Fibroblast of villous mesenchyme (primary cell): ENCODE measurements around the gene PTPN3. TPM values are rescaled to one million over a fixed set of nuclear protein-coding genes. Genes with fewer than 3 reads are reported as not detected.

Experiments used
- DNase-seq: peaks from one replicate; pipeline ENCODE4 v3.0.0-alpha.2; 2010; ENCODE audit warnings: low read depth
- H3K4me3 ChIP-seq: 2 replicates; pipeline ENCODE4 v1.5.1; 2011; ENCODE audit warnings: low read depth, mild to moderate bottlenecking, low read length
- CTCF ChIP-seq: IDR thresholded peaks from 2 replicates; pipeline ENCODE4 v1.5.1; 2012; ENCODE audit warnings: low read depth, mild to moderate bottlenecking, low read length; ENCODE audit not compliant: insufficient read depth
- total RNA-seq: library from RNA; depleted of rRNA; stranded (reverse); fragments of >200 nt; gene quantifications from 2 replicates; pipeline ENCODE4 v1.2.3, GENCODE V29; 2012

The PTPN3 gene
- total RNA-seq, 1 donor = under 0.01 TPM

- TF ChIP-seq CTCF = no peak
- no peak overlapping the region for H3K4me3 ChIP-seq
- DNase-seq = no peak
Observed at GRCh38 chr9:109426626-109427402, 71.3 kb downstream of the PTPN3 start.

GRCh38 chr9:109424618-109425017 lies 73.5 kb downstream of the PTPN3 start:
- TF ChIP-seq CTCF = no peak
- H3K4me3 ChIP-seq = no peak overlapping the region
- no peak for DNase-seq

GRCh38 chr9:109423877-109424276 lies 74.2 kb downstream of the PTPN3 start:
- no peak overlapping the region for H3K4me3 ChIP-seq
- TF ChIP-seq CTCF = no peak
- DNase-seq = no peak

- TF ChIP-seq CTCF = no peak
- DNase-seq = no peak
- H3K4me3 ChIP-seq = no peak overlapping the region
Observed at GRCh38 chr9:109422641-109423040, 75.5 kb downstream of the PTPN3 start.

GRCh38 chr9:109421026-109421970 lies 76.8 kb downstream of the PTPN3 start:
- no peak for DNase-seq
- no peak for TF ChIP-seq CTCF
- H3K4me3 ChIP-seq = no peak overlapping the region

GRCh38 chr9:109419531-109419930 lies 78.6 kb downstream of the PTPN3 start:
- no peak for TF ChIP-seq CTCF
- no peak overlapping the region for H3K4me3 ChIP-seq
- no peak for DNase-seq
